NCI-H748 treated with DMSO at 0.1 percent for 48 hours (cell line): Measurements from ENCODE around the gene CNPY1.

Source experiments
- DNase-seq: peaks from one replicate; lab custom pipeline; 2025; lab: John Stamatoyannopoulos, UW

Gene CNPY1

GRCh38 chr7:155466142-155466813 is 80.1 kb downstream of the CNPY1 start:
- DNase-seq, result no peak

- no peak for DNase-seq
Measured at GRCh38 chr7:155465761-155466141, 80.6 kb downstream of the CNPY1 start.

GRCh38 chr7:155464948-155465739 is 81.2 kb downstream of the CNPY1 start:
- DNase-seq, result no peak

- no peak for DNase-seq
Measured at GRCh38 chr7:155464183-155464582, 82.2 kb downstream of the CNPY1 start.

- DNase-seq, result no peak
Measured at GRCh38 chr7:155463114-155463811, 83.1 kb downstream of the CNPY1 start.

- no peak for DNase-seq
Measured at GRCh38 chr7:155462163-155462735, 84.1 kb downstream of the CNPY1 start.

GRCh38 chr7:155461631-155462030 is 84.7 kb downstream of the CNPY1 start:
- no peak for DNase-seq

- DNase-seq, result no peak
Measured at GRCh38 chr7:155460926-155461613, 85.3 kb downstream of the CNPY1 start.

- DNase-seq, result no peak
Measured at GRCh38 chr7:155459700-155460461, 86.5 kb downstream of the CNPY1 start.

GRCh38 chr7:155458878-155459699 is 87.3 kb downstream of the CNPY1 start:
- no peak for DNase-seq

- DNase-seq, result no peak
Measured at GRCh38 chr7:155458111-155458877, 88.1 kb downstream of the CNPY1 start, which contains the start of gene EN2. TSS of gene EN2 (plus strand) at chr7:155458129. CDS start at chr7:155458378, 249 bp downstream.

GRCh38 chr7:155457544-155458110 is 88.7 kb downstream of the CNPY1 start:
- no peak for DNase-seq

GRCh38 chr7:155456738-155457543 is 89.4 kb downstream of the CNPY1 start:
- DNase-seq, result peak; percentile 65

- DNase-seq, result no peak
Measured at GRCh38 chr7:155455776-155456737, 90.3 kb downstream of the CNPY1 start.

- DNase-seq, result no peak
Measured at GRCh38 chr7:155455132-155455693, 91.1 kb downstream of the CNPY1 start.
